IgD-negative memory B cell (primary cell): ENCODE results near the gene ZFX. TPM values are rescaled to one million over a fixed set of nuclear protein-coding genes. Genes with fewer than 3 reads are reported as not detected.
"Not testable (repeated sequence)": the region's sequence is repeated elsewhere in the genome, so short reads cannot be mapped to it uniquely, and the experiment has no call there.

Source experiments
- H3K27ac Mint-ChIP-seq, 3 donors: one replicate each; pipeline ENCODE4 v1.8.0; 2020 to 2022; ENCODE audit warnings: mild to moderate bottlenecking in 3 of 3, mixed read lengths in 3 of 3, moderate library complexity in 1 of 3
- H3K27me3 Mint-ChIP-seq: one replicate; pipeline ENCODE4 v1.8.0; 2021; ENCODE audit warnings: mixed read lengths
- H3K36me3 Mint-ChIP-seq: one replicate; pipeline ENCODE4 v1.8.0; 2020; ENCODE audit warnings: mild to moderate bottlenecking, mixed read lengths
- H3K4me1 Mint-ChIP-seq, 3 donors: one replicate each; pipeline ENCODE4 v1.8.0; 2020 to 2022; ENCODE audit warnings: mixed read lengths in 3 of 3, mild to moderate bottlenecking in 1 of 3
- H3K4me3 Mint-ChIP-seq, 4 donors: one replicate each; pipeline ENCODE4 v1.8.0; 2020 to 2022; ENCODE audit warnings: mild to moderate bottlenecking in 4 of 4, mixed read lengths in 4 of 4, moderate library complexity in 3 of 4
- H3K9me3 Mint-ChIP-seq, 3 donors: one replicate each; pipeline ENCODE4 v1.8.0; 2020 to 2021; ENCODE audit warnings: mixed read lengths in 3 of 3, mild to moderate bottlenecking in 1 of 3
- polyA plus RNA-seq: library from polyadenylated mRNA; unstranded; fragments of 300-500 nt; fragmentation: Illumina TruSeq; gene quantifications from one replicate; pipeline ENCODE4 v1.2.3, GENCODE V29; 2021

The ZFX gene
- polyA plus RNA-seq = 39.1 TPM

GRCh38 chrX:24149351-24150050, at the start of gene ZFX:
ZFX (plus strand) TSS chrX:24149729; CDS start chrX:24172743, 23,014 bp downstream.
- H3K36me3 Mint-ChIP-seq = no peaks in the 10 kb centered on the region
- H3K27ac Mint-ChIP-seq = peak within 1 kb of the TSS; percentile 97 to 99 (median 98)
- H3K27me3 Mint-ChIP-seq = no peaks in the 10 kb centered on the region
- H3K4me1 Mint-ChIP-seq = peaks cover 49 to 57% (median 54%) of the 10 kb centered on the region in 3 donors
- no peaks in the 10 kb centered on the region for H3K9me3 Mint-ChIP-seq
- H3K4me3 Mint-ChIP-seq = peak within 1 kb of the TSS; percentile 85 to 98 (median 94)

GRCh38 chrX:24100713-24101112, 48.8 kb upstream of the ZFX start:
- Mint-ChIP-seq H3K27ac (no peak overlapping the region), H3K36me3 (no peaks in the 10 kb centered on the region), H3K9me3 (no peaks in the 10 kb centered on the region), H3K4me1 (no peaks in the 10 kb centered on the region), H3K4me3 (no peak overlapping the region), H3K27me3 (no peaks in the 10 kb centered on the region)

GRCh38 chrX:24110069-24110468, 39.5 kb upstream of the ZFX start:
- Mint-ChIP-seq H3K4me3 (no peak overlapping the region), H3K9me3 (peaks cover 0 to 2% (median 0%) of the 10 kb centered on the region in 3 donors), H3K27me3 (no peaks in the 10 kb centered on the region), H3K4me1 (no peaks in the 10 kb centered on the region), H3K27ac (no peak overlapping the region), H3K36me3 (peaks cover 12% of the 10 kb centered on the region)

GRCh38 chrX:24113181-24113580, 36.3 kb upstream of the ZFX start:
- no peak overlapping the region for H3K27ac Mint-ChIP-seq
- H3K4me1 Mint-ChIP-seq = no peaks in the 10 kb centered on the region
- H3K4me3 Mint-ChIP-seq = no peak overlapping the region
- no peaks in the 10 kb centered on the region for H3K27me3 Mint-ChIP-seq
- H3K36me3 Mint-ChIP-seq = peaks cover 13% of the 10 kb centered on the region
- H3K9me3 Mint-ChIP-seq = peaks cover 0 to 2% (median 0%) of the 10 kb centered on the region in 3 donors

GRCh38 chrX:24117258-24117657, 32.3 kb upstream of the ZFX start:
- Mint-ChIP-seq H3K36me3 (peaks cover 11% of the 10 kb centered on the region), H3K4me1 (no peaks in the 10 kb centered on the region), H3K27ac (no peak overlapping the region), H3K9me3 (peaks cover 0 to 1% (median 0%) of the 10 kb centered on the region in 3 donors), H3K4me3 (no peak overlapping the region), H3K27me3 (no peaks in the 10 kb centered on the region)

- H3K4me1 Mint-ChIP-seq = no peaks in the 10 kb centered on the region
- H3K27me3 Mint-ChIP-seq = no peaks in the 10 kb centered on the region
- H3K36me3 Mint-ChIP-seq = peaks cover 4% of the 10 kb centered on the region
- H3K27ac Mint-ChIP-seq = no peak overlapping the region
- no peaks in the 10 kb centered on the region for H3K9me3 Mint-ChIP-seq
- H3K4me3 Mint-ChIP-seq = no peak overlapping the region
Observed at GRCh38 chrX:24124244-24124799, 25.2 kb upstream of the ZFX start.

- H3K4me3 Mint-ChIP-seq = no peak overlapping the region
- no peaks in the 10 kb centered on the region for H3K4me1 Mint-ChIP-seq
- peaks cover 4% of the 10 kb centered on the region for H3K36me3 Mint-ChIP-seq
- H3K27me3 Mint-ChIP-seq = no peaks in the 10 kb centered on the region
- H3K9me3 Mint-ChIP-seq = peaks cover 0 to 1% (median 0%) of the 10 kb centered on the region in 3 donors
- H3K27ac Mint-ChIP-seq = no peak overlapping the region
Observed at GRCh38 chrX:24125028-24125612, 24.4 kb upstream of the ZFX start.

- peaks cover 1% of the 10 kb centered on the region for H3K36me3 Mint-ChIP-seq
- peaks cover 2% of the 10 kb centered on the region for H3K27me3 Mint-ChIP-seq
- H3K4me1 Mint-ChIP-seq = no peaks in the 10 kb centered on the region
- H3K4me3 Mint-ChIP-seq = no peak overlapping the region
- peaks cover 0 to 2% (median 0%) of the 10 kb centered on the region in 3 donors for H3K9me3 Mint-ChIP-seq
- no peak overlapping the region for H3K27ac Mint-ChIP-seq
Observed at GRCh38 chrX:24131476-24131875, 18.1 kb upstream of the ZFX start.

- Mint-ChIP-seq H3K27ac (no peak overlapping the region), H3K4me3 (no peak overlapping the region), H3K4me1 (no peaks in the 10 kb centered on the region), H3K36me3 (peaks cover 3% of the 10 kb centered on the region), H3K9me3 (peaks cover 0 to 2% (median 0%) of the 10 kb centered on the region in 3 donors), H3K27me3 (peaks cover 2% of the 10 kb centered on the region)
Observed at GRCh38 chrX:24133312-24133711, 16.2 kb upstream of the ZFX start.

- not testable (repeated sequence) for H3K36me3 Mint-ChIP-seq, H3K4me1 Mint-ChIP-seq, H3K27ac Mint-ChIP-seq, H3K27me3 Mint-ChIP-seq, H3K4me3 Mint-ChIP-seq, H3K9me3 Mint-ChIP-seq
Observed at GRCh38 chrX:24135768-24136167, 13.8 kb upstream of the ZFX start.

- Mint-ChIP-seq H3K36me3 (peaks cover 6% of the 10 kb centered on the region), H3K27ac (no peak overlapping the region), H3K9me3 (no peaks in the 10 kb centered on the region), H3K27me3 (peaks cover 5% of the 10 kb centered on the region), H3K4me3 (no peak overlapping the region), H3K4me1 (no peaks in the 10 kb centered on the region)
Observed at GRCh38 chrX:24137192-24137591, 12.3 kb upstream of the ZFX start.

GRCh38 chrX:24143982-24144381, 5.5 kb upstream of the ZFX start:
- not testable (repeated sequence) for H3K36me3 Mint-ChIP-seq, H3K4me3 Mint-ChIP-seq, H3K27ac Mint-ChIP-seq, H3K9me3 Mint-ChIP-seq, H3K27me3 Mint-ChIP-seq
- H3K4me1 Mint-ChIP-seq = peaks cover 17 to 23% (median 19%) of the 10 kb centered on the region in 3 donors

- Mint-ChIP-seq H3K9me3 (no peaks in the 10 kb centered on the region), H3K4me1 (peaks cover 17 to 23% (median 19%) of the 10 kb centered on the region in 3 donors), H3K4me3 (peak overlapping the region in 1 of 4 donors; percentile 76), H3K27me3 (peaks cover 3% of the 10 kb centered on the region), H3K36me3 (peaks cover 3% of the 10 kb centered on the region), H3K27ac (no peak overlapping the region)
Observed at GRCh38 chrX:24144528-24144927, 5.0 kb upstream of the ZFX start.

- Mint-ChIP-seq H3K36me3 (peaks cover 3% of the 10 kb centered on the region), H3K27ac (peak overlapping the region in 1 of 3 donors; percentile 28), H3K4me3 (peak overlapping the region in 2 of 4 donors; percentile 1 to 32), H3K4me1 (peaks cover 19 to 25% (median 19%) of the 10 kb centered on the region in 3 donors), H3K9me3 (no peaks in the 10 kb centered on the region), H3K27me3 (no peaks in the 10 kb centered on the region)
Observed at GRCh38 chrX:24145303-24146186, 4.0 kb upstream of the ZFX start.
